ENCODE results near the gene CD40.
"Not testable (repeated sequence)": the region's sequence is repeated elsewhere in the genome, so short reads cannot be mapped to it uniquely, and the experiment has no call there.

The CD40 gene

DNA sequence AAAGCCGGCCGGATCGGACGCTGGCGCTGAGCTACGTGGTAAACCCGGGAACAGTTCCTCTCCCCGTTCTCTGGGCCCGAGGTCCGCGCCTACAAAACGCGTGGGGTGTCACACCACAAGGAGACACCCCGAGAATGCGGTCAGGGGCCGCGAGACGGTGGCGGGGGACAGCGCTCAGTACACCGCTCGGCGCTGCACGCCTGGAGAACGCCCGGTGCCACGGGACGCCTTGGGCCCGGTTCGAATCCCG is 29.0 kb upstream of the CD40 start:
- TF ChIP-seq, protein P1, sequence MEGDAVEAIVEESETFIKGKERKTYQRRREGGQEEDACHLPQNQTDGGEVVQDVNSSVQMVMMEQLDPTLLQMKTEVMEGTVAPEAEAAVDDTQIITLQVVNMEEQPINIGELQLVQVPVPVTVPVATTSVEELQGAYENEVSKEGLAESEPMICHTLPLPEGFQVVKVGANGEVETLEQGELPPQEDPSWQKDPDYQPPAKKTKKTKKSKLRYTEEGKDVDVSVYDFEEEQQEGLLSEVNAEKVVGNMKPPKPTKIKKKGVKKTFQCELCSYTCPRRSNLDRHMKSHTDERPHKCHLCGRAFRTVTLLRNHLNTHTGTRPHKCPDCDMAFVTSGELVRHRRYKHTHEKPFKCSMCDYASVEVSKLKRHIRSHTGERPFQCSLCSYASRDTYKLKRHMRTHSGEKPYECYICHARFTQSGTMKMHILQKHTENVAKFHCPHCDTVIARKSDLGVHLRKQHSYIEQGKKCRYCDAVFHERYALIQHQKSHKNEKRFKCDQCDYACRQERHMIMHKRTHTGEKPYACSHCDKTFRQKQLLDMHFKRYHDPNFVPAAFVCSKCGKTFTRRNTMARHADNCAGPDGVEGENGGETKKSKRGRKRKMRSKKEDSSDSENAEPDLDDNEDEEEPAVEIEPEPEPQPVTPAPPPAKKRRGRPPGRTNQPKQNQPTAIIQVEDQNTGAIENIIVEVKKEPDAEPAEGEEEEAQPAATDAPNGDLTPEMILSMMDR (IDR thresholded peaks at IDR 0.05; ENCODE audit: insufficient read depth, low read length, poor library complexity, severe bottlenecking), result no peak
- DNase-seq (ENCODE audit: extremely low read depth, insufficient read length), result no peak
- H3K4me3 ChIP-seq (replicated peaks; ENCODE audit: low read depth, low read length), result peak overlapping the region; percentile 97
- no peaks in the 10 kb centered on the region for H3K36me3 ChIP-seq (ENCODE audit: control insufficient read depth, insufficient read depth, low read length)
- H3K27me3 ChIP-seq (replicated peaks; ENCODE audit: control insufficient read depth, insufficient read depth, low read length), result no peaks in the 10 kb centered on the region

DNA sequence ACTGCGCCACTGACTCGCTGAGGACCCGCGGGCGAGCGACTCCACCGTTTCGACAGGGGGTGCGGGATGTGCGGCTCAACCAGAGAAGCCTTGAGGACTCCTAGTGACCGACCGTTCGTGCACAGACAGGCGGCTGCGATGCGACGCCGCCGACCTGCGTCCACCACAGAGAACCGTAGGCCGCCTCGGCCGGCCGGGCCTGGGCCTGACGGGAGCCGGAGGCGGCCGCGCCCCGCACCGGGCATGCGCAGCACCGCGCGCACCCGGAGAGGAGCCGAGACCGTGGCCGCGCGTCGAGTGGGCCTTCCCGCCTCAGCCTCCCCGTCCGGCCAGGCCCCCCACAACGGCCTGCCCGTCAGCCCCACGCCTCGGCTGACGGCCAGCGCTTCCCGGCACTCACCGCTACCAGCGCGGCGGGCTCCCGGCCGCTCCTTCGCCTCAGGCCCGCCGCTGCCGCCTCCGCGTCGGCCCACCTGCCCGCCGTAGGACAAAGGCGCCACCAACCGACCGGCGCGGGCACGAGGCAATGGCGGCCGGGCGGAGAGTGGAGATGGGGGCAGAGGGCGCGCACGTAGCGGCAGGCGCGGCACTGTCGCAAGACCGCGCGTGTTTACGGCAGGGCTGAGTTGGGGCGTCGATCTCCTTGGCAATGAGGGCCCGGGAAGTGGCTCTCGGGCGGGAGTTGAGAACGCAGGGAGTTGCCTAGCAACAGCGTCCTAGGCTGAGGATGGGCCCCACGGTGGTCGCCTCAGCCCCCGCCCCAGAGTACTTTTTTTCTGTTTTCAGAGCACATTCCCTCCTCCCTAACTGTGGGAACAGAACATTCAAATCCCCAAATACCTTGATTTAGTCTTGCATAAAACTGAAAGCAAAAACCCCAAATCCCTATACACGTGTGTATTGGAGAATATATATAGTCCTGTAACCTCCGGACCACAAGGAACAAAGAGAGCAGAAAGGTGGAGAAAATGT is 28.4 kb upstream of the CD40 start, which contains the start of gene NCOA5:
TSS of gene NCOA5 (minus strand) at position 546 of the 972 bp plus-strand sequence. CDS start 10,538 bp downstream, outside the sequence.
- TF ChIP-seq, protein P1 (IDR thresholded peaks at IDR 0.05; ENCODE audit: insufficient read depth, low read length, poor library complexity, severe bottlenecking), result no peak
- no peaks in the 10 kb centered on the region for H3K27me3 ChIP-seq (replicated peaks; ENCODE audit: control insufficient read depth, insufficient read depth, low read length)
- DNase-seq (ENCODE audit: extremely low read depth, insufficient read length), result peak; percentile 97
- peak within 1 kb of the TSS; percentile 97 for H3K4me3 ChIP-seq (replicated peaks; ENCODE audit: low read depth, low read length)
- no peaks in the 10 kb centered on the region for H3K36me3 ChIP-seq (ENCODE audit: control insufficient read depth, insufficient read depth, low read length)

DNA sequence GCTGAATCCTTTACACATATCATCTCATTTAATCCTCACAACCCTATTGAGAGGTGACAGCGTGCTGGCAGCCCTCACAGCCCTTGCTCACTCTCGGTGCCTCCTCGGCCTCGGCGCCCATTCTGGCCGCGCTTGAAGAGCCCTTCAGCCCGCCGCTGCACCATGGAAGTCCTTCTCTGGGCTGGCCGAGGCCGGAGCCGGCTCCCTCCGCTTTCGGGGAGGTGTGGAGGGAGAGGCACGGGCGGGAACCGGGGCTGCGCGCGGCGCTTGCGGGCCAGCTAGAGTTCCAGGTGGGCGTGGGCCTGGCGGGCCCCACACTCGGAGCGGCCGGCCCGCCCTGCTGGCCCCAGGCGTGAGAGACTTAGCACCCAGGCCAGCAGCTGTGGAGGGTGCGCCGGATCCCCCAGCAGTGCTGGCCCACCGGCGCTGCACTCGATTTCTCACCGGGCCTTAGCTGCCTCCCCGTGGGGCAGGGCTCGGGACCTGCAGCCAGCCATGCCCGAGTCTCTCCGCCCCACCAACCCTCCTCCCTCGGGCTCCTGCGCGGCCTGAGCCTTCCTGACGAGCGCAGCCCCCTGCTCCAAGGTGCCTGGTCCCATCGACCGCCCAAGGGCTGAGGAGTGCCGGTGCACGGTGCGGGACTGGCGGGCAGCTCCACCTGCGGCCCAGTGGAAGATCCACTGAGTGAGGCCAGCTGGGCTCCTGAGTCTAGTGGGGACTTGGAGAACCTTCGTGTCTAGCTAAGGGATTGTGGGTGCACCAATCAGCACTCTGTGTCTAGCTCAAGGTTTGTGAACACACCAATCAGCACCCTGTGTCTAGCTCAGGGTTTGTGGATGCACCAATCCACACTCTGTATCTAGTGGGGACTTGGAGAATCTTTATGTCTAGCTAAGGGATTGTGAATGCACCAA is 26.2 kb upstream of the CD40 start:
- DNase-seq (ENCODE audit: extremely low read depth, insufficient read length); H3K36me3 ChIP-seq (ENCODE audit: control insufficient read depth, insufficient read depth, low read length); H3K27me3 ChIP-seq (replicated peaks; ENCODE audit: control insufficient read depth, insufficient read depth, low read length); H3K4me3 ChIP-seq (replicated peaks; ENCODE audit: low read depth, low read length): not testable (repeated sequence)

DNA sequence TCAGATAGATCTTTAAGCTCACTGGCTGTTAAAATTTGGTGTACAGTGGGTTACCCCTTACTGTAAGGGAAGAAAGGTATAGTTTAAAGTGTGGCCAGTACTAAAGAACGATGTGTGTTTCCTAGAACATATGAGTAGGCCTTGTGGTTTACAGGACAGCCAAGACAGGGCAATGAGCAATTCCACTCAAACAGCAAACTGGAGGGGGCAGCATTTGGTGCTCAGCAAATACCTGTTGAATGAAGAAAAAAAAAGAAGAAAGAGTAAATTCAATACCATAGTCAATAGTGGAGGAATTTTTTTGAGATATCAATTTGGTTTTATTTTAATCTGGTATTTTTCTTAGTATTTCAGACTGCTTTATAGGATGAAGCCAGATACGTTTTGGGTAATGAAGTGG is 24.6 kb upstream of the CD40 start:
- TF ChIP-seq, protein P1 (IDR thresholded peaks at IDR 0.05; ENCODE audit: insufficient read depth, low read length, poor library complexity, severe bottlenecking), result no peak
- no peak for DNase-seq (ENCODE audit: extremely low read depth, insufficient read length)
- no peak overlapping the region for H3K4me3 ChIP-seq (replicated peaks; ENCODE audit: low read depth, low read length)
- no peaks in the 10 kb centered on the region for H3K36me3 ChIP-seq (ENCODE audit: control insufficient read depth, insufficient read depth, low read length)
- no peaks in the 10 kb centered on the region for H3K27me3 ChIP-seq (replicated peaks; ENCODE audit: control insufficient read depth, insufficient read depth, low read length)

DNA sequence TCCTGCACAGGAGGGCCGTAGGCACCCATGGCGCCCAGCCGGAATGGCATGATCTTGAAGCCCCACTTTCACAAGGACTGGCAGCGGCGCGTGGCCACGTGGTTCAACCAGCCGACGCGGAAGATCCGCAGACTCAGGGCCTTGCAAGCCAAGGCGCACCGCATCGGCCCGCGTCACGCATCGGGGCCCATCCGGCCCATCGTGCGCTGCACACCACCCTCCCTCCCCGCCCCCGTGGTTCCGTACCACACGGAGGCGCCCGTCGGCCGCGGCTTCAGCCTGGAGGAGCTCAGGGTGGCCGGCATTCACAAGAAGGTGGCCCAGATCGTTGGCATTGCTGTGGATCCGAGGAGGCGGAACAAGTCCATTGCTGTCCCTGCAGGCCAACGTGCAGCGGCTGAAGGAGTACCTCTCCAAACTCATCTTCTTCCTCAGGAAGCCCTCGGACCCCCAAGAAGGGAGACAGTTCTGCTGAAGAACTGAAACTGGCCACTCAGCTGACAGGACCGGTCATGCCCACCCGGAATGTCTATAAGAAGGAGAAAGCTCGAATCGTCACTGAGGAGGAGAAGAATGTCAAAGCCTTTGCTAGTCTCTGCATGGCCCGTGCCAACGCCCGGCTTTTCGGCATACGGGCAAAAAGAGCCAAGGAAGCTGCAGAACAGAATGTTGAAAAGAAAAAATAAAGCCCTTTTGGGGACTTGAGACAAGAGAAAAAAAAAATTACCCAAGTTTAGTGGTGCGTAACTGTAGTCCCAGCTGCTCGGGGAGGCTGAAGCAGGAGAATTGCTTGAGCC is 18.4 kb upstream of the CD40 start:
- no peaks in the 10 kb centered on the region; the same call in 1 of the 2 replicates for H3K27me3 ChIP-seq (replicated peaks; ENCODE audit: control insufficient read depth, insufficient read depth, low read length)
- TF ChIP-seq, protein P1 (IDR thresholded peaks at IDR 0.05; ENCODE audit: insufficient read depth, low read length, poor library complexity, severe bottlenecking), result peak; percentile 67
- H3K36me3 ChIP-seq (ENCODE audit: control insufficient read depth, insufficient read depth, low read length), result no peaks in the 10 kb centered on the region
- peak; percentile 82 for DNase-seq (ENCODE audit: extremely low read depth, insufficient read length)
- H3K4me3 ChIP-seq (replicated peaks; ENCODE audit: low read depth, low read length), result peak overlapping the region; percentile 30

DNA sequence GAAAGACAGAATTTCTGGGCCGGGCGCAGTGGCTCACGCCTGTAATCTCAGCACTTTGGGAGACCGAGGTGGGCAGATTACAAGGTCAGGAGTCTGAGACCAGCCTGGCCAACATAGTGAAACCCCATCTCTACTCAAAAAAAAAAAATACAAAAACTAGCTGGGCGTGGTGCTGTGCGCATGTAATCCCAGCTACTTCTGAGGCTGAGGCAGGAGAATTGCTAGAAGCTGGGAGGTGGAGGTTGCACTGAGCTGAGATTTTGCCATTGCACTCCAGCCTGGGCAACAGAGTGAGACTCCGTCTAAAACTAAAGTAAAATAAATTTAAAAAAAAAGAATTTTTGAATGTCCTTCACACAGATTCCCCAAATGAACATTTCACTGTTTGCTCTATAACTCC is 17.7 kb upstream of the CD40 start:
- H3K36me3 ChIP-seq (ENCODE audit: control insufficient read depth, insufficient read depth, low read length); H3K4me3 ChIP-seq (replicated peaks; ENCODE audit: low read depth, low read length); DNase-seq (ENCODE audit: extremely low read depth, insufficient read length); H3K27me3 ChIP-seq (replicated peaks; ENCODE audit: control insufficient read depth, insufficient read depth, low read length): not testable (repeated sequence)
